Fibroblast of villous mesenchyme (primary cell): ENCODE measurements around the gene DDX28. TPM values are rescaled to one million over a fixed set of nuclear protein-coding genes. Genes with fewer than 3 reads are reported as not detected.
"Not testable (repeated sequence)": the region's sequence is repeated elsewhere in the genome, so short reads cannot be mapped to it uniquely, and the experiment has no call there.

Experiments
- DNase-seq: peaks from one replicate; pipeline ENCODE4 v3.0.0-alpha.2; 2010; ENCODE audit warnings: low read depth
- H3K4me3 ChIP-seq: 2 replicates; pipeline ENCODE4 v1.5.1; 2011; ENCODE audit warnings: low read depth, mild to moderate bottlenecking, low read length
- small RNA-seq: library from RNA; depleted of rRNA; stranded (forward); fragments of <200 nt; gene quantifications from one replicate; pipeline ENCODE3, GENCODE V24; 2012
- total RNA-seq: library from RNA; depleted of rRNA; stranded (reverse); fragments of >200 nt; gene quantifications from 2 replicates; pipeline ENCODE4 v1.2.3, GENCODE V29; 2012
- TF ChIP-seq, protein P1 (sequence below): IDR thresholded peaks from 2 replicates; pipeline ENCODE4 v1.5.1; 2012; ENCODE audit warnings: low read depth, mild to moderate bottlenecking, low read length; ENCODE audit not compliant: insufficient read depth

Gene DDX28
- total RNA-seq, 1 donor: 12.1 TPM

DNA sequence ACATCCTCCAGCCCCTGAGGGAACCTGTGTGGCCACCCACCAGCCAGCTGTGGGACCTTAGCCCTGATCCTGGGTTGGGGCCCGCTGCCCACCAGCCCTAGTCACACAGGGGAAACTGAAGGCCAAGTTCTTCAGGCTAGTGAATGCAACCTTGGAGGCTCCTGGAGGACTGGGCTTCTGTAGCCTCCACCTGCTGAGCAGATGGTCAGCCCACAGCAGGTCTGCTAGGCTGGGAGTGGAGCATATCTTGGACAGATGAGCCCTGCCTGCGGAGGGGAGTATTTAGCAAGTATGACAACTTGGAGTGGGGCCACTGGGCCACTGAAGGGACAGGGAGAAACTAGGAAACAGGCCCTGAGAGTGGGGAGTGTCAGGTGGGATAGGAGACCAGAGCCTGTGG is 46.8 kb downstream of the DDX28 start:
- H3K4me3 ChIP-seq: no peak overlapping the region
- no peak for DNase-seq
- TF ChIP-seq, protein P1, sequence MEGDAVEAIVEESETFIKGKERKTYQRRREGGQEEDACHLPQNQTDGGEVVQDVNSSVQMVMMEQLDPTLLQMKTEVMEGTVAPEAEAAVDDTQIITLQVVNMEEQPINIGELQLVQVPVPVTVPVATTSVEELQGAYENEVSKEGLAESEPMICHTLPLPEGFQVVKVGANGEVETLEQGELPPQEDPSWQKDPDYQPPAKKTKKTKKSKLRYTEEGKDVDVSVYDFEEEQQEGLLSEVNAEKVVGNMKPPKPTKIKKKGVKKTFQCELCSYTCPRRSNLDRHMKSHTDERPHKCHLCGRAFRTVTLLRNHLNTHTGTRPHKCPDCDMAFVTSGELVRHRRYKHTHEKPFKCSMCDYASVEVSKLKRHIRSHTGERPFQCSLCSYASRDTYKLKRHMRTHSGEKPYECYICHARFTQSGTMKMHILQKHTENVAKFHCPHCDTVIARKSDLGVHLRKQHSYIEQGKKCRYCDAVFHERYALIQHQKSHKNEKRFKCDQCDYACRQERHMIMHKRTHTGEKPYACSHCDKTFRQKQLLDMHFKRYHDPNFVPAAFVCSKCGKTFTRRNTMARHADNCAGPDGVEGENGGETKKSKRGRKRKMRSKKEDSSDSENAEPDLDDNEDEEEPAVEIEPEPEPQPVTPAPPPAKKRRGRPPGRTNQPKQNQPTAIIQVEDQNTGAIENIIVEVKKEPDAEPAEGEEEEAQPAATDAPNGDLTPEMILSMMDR: no peak

DNA sequence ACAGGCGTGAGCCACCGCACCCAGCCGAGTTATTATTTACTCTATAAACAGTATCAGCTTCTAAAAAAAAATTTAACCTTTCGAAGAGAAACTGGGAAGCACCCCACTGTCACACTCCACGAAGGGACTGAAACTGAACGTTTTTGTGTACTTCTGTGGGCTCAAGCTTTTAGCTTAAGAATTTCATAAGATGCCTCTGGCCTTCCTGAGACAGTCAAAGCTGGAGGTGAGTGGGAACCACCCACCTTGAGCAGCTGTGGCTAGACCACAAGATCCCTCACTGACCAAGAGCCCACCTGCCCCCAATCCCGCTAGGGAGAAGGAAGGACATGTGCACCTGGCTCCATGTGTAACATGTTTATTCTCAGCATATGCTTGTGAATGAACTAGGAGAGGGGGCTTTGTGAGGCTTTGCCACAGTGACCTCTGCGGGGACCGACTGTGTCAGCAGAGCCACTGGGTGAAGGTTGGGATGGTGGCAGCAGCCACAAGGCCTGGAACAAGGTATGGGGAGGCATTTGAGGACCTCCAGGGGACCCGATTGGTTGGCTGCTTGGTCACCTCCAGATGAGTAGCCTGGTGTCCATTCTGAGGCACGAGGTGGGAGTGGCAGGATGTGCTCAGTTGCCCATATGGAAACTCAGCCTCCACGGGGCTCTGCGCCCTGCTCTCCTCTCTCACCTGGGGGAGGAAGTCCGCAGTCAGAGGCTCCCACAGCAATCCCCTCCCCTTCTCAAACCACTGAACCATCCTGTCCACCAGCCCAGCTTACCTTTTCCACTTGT is 47.5 kb downstream of the DDX28 start:
- TF ChIP-seq, protein P1: no peak
- H3K4me3 ChIP-seq: no peak overlapping the region
- no peak for DNase-seq

- not testable (repeated sequence) for H3K4me3 ChIP-seq
Observed at GRCh38 chr16:67972285-67972684, 50.7 kb downstream of the DDX28 start.

DNA sequence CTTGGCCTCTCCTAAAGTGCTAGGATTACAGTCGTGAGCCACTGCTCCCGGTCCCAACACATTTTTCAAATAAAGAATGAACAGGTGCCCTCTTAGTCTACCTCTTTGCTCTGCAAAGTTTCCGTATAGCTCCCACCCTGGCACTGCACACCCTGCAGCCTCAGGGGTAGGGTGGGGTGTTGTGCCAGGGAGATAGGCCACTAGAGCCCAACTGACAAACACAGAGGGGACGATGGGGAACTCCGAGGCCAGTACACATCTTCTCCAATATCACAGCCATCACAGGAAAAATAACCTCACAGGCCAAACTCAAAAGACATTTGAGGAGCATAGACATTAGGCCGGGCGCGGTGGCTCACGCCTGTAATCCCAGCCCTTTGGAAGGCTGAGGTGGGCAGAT is 51.9 kb downstream of the DDX28 start:
- TF ChIP-seq, protein P1: no peak
- DNase-seq: no peak
- H3K4me3 ChIP-seq: no peak overlapping the region

More at GRCh38 chr16:67972285-67972684, 50.7 kb downstream of the DDX28 start:
- DNase-seq: not testable (repeated sequence)

Small RNA genes within 50 kb of the gene (small RNA-seq; reads per million reads assigned to genes)
- gene RNU6-359P: not detected

Other genes with a start within 250 kb of the DDX28 start
- 6.1 and 8.6 TPM in 2 replicates for gene RANBP10, start 216.7 kb downstream of the DDX28 start, total RNA-seq
- gene TSNAXIP1, start 216.3 kb downstream of the DDX28 start, total RNA-seq: 0.32 and 1.3 TPM in 2 replicates
- 24.8 and 28.9 TPM in 2 replicates for gene THAP11, start 180.9 kb downstream of the DDX28 start, total RNA-seq
- gene NUTF2, start 176.3 kb downstream of the DDX28 start, total RNA-seq: 255 and 342 TPM in 2 replicates
- 31.6 and 39.7 TPM in 2 replicates for gene CENPT, start 175.5 kb downstream of the DDX28 start, total RNA-seq
- 60.6 and 85.1 TPM in 2 replicates for gene EDC4, start 150.2 kb downstream of the DDX28 start, total RNA-seq
- gene NRN1L, start 138.3 kb downstream of the DDX28 start, total RNA-seq: not detected in 2 replicates
- gene PSKH1, start 130.0 kb downstream of the DDX28 start, total RNA-seq: 13.0 and 13.2 TPM in 2 replicates
- 1.3 TPM in 1 of 2 replicates, not detected in the other for gene CTRL, start 91.4 kb downstream of the DDX28 start, total RNA-seq
- gene PSMB10, start 86.4 kb downstream of the DDX28 start, total RNA-seq: 54.0 and 72.8 TPM in 2 replicates
- 8.6 and 9.3 TPM in 2 replicates for gene LCAT, start 79.1 kb downstream of the DDX28 start, total RNA-seq
- gene SLC12A4, start 54.6 kb downstream of the DDX28 start, total RNA-seq: 90.5 and 104 TPM in 2 replicates
- not detected in 2 replicates for gene DPEP3, start 42.7 kb downstream of the DDX28 start, total RNA-seq
- gene DPEP2, start 23.7 kb downstream of the DDX28 start, total RNA-seq: under 0.01 TPM in 1 of 2 replicates, not detected in the other
- gene DPEP2NB, start 7.3 kb downstream of the DDX28 start, total RNA-seq: under 0.01 TPM in 1 of 2 replicates, not detected in the other
- 14.5 and 19.4 TPM in 2 replicates for gene DUS2, start 52 bp upstream of the DDX28 start, total RNA-seq
- gene NFATC3, start 62.1 kb upstream of the DDX28 start, total RNA-seq: 22.5 and 32.8 TPM in 2 replicates
- under 0.01 and 0.86 TPM in 2 replicates for gene ESRP2, start 212.9 kb upstream of the DDX28 start, total RNA-seq
- gene PLA2G15, start 222.1 kb upstream of the DDX28 start, total RNA-seq: 17.4 and 19.9 TPM in 2 replicates
- gene SLC7A6, start 241.3 kb upstream of the DDX28 start, total RNA-seq: 24.8 and 49.7 TPM in 2 replicates